ENCODE results near the gene SLC26A3.
A peak's percentile ranks its signal among the peaks of the same experiment; 100 is the strongest.

Gene SLC26A3

DNA sequence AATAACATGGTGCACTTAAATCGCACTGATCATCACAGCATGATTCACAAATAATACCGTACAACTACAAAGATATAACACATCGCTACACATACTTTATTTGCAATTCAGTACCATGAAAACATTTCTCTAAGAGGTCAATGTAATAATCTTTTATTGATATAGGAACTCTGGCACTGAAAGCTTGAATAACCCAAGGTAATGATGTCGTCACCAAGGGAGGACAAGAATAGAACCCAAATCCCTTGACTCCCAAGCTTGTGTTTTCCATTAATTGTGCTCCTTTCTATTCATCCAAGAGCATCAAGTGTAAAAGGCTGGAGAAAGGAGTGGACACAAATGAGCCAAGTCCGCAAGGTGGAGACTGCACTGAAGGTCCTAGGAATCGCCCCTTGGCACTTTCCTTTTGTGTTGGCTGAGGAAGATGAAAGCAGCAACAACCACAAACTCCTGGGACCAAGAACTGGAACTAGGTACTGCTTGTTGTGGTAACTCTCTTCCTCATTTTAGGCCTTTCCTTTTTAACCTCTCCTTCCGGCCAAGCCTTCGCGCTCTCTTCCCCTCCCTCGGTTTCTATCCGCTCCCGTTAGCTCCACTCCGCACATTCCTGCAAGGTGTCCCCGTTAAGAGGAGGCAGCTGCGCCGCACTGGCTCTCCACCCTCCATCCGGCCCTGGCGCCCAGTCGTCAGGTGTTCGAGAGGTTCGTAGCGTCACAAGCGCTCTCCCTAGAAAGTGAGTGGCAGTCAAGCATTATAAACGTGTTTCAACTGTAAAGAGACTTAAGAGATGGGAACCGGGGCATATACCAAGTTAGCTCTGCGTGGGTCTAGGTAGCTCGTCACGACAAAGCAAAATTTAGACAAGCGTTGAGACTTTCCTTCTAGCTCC is 60.1 kb downstream of the SLC26A3 start:
- TF ChIP-seq CTCF (IDR thresholded peaks at IDR 0.05; ENCODE audit: low read depth, low read length), result no peak

DNA sequence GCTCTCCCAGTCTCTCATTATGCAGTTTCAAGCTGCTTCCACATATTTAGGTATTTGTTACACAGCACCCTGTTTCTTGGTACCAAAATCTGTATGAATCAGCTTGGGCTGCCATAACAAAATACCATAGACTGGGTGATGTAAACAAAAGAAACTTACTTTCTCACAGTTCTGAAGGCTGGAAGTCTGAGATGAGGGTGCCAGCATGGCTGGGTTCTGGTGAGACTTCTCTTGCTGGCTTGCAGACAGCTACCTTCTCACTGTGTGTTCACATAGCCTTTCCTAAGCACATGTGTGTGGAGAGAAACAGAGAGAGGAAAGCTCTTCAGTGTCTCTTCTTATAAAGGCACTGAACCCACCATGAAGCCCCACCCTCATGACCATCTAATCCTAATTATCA is 74.7 kb downstream of the SLC26A3 start:
- no peak for TF ChIP-seq CTCF (IDR thresholded peaks at IDR 0.05; ENCODE audit: low read depth, low read length)
- no peak overlapping the region for H3K4me3 ChIP-seq (ENCODE audit: low read depth, low read length)

More for the DNA sequence above, 60.1 kb downstream of the SLC26A3 start:
- peak overlapping the region; percentile 93 for H3K4me3 ChIP-seq (ENCODE audit: low read depth, low read length)

GRCh38 chr7:107726356-107727130 is 76.5 kb downstream of the SLC26A3 start:
- H3K4me3 ChIP-seq (ENCODE audit: low read depth, low read length), result no peak overlapping the region
- no peak for TF ChIP-seq CTCF (IDR thresholded peaks at IDR 0.05; ENCODE audit: low read depth, low read length)

GRCh38 chr7:107725138-107725740 is 77.8 kb downstream of the SLC26A3 start:
- TF ChIP-seq CTCF (IDR thresholded peaks at IDR 0.05; ENCODE audit: low read depth, low read length), result peak; percentile 40; the same call in 1 of the 2 replicates
- H3K4me3 ChIP-seq (ENCODE audit: low read depth, low read length), result no peak overlapping the region

DNA sequence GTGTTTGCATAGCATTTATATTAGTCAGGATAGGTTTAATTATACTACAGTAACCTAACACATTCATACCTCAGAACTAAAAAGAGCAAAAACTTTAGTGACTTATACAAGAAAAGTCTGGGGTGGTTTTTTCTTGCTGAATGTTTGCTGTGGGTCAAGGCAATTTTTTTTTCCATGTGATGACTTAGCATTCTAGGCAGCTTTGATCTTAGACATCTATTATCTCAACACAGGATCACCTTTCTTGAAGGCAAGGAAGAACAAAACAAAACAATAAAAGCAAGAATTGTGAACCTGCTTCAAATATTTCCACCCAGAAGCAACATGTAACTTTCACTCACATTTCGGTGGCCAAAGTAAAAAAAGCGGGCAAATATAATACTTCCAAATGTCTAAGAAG is 79.8 kb downstream of the SLC26A3 start:
- no peak for TF ChIP-seq CTCF (IDR thresholded peaks at IDR 0.05; ENCODE audit: low read depth, low read length)
- no peak overlapping the region for H3K4me3 ChIP-seq (ENCODE audit: low read depth, low read length)

DNA sequence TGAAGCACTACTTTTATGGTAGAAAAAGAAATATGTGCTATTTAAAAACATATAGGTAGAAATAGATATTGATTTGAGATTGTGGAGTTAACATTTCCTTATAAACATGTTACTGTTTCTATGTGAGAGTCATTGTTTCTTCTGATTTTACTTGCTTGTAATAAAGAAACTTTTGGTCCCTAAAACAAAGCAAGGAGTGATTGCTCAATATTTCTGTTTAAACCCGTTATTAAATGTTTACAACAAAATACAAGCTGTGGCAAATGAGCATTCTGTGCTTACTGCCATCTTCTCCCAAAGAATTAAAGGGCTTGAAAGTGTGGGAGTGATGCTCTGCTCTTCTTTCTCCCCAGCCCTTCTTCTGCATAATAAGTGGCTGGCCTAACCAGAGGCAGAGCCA is 81.7 kb downstream of the SLC26A3 start:
- H3K4me3 ChIP-seq (ENCODE audit: low read depth, low read length), result no peak overlapping the region
- TF ChIP-seq CTCF (IDR thresholded peaks at IDR 0.05; ENCODE audit: low read depth, low read length), result no peak

Measured in WI38 (cell line).